ENCODE data around the gene IL19.

IL19 gene

DNA sequence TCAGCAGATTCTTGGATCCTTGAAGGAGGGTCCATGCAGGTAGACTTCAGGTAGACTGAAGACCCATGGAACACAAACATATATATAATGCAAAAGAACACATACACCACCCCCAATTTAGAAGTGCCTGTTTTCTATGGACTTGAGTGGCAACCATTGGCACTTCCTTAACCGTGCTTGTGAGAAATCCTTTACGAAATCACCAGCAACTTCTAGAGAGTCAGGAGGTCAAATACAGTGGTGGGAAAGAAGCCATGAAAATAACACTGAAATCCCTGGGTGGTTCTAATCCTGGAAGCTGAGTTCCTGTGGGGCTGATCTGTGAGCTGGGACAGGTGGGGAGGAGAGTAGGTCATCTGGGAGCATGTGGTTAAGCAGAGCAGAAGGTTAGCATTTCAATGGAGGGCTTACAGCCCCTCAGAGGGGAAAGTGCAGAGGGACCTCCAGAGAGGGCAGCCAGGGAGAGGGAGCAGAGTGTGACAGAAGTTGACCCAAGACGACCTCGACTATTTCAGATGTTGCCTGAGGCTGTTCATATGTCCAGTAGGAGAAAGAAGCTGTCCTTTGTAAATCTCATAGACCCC lies 14.7 kb downstream of the IL19 start:
- H3K9me3 ChIP-seq (ENCODE audit: insufficient read depth, low read length): no peaks in the 10 kb centered on the region
- H3K79me2 ChIP-seq (ENCODE audit: low read length): no peaks in the 10 kb centered on the region
- no peak overlapping the region; the same call in 1 of the 2 replicates for H2AFZ ChIP-seq (ENCODE audit: low read depth, low read length)
- H3K27ac ChIP-seq (ENCODE audit: low read length): no peak overlapping the region
- no peaks in the 10 kb centered on the region for H4K20me1 ChIP-seq (ENCODE audit: insufficient read depth, low read length)
- peaks cover 74% of the 10 kb centered on the region for H3K4me1 ChIP-seq (ENCODE audit: low read length)
- peak overlapping the region; percentile 69 for H3K4me3 ChIP-seq (ENCODE audit: low read length)
- peak overlapping the region; percentile 92 for H3K4me2 ChIP-seq (ENCODE audit: low read length)
- H3K27me3 ChIP-seq (ENCODE audit: low read depth, low read length): peaks cover 39% of the 10 kb centered on the region
- no peak for TF ChIP-seq EZH2phosphoT487 (IDR thresholded peaks at IDR 0.05; ENCODE audit: low read depth)
- TF ChIP-seq, protein P1, sequence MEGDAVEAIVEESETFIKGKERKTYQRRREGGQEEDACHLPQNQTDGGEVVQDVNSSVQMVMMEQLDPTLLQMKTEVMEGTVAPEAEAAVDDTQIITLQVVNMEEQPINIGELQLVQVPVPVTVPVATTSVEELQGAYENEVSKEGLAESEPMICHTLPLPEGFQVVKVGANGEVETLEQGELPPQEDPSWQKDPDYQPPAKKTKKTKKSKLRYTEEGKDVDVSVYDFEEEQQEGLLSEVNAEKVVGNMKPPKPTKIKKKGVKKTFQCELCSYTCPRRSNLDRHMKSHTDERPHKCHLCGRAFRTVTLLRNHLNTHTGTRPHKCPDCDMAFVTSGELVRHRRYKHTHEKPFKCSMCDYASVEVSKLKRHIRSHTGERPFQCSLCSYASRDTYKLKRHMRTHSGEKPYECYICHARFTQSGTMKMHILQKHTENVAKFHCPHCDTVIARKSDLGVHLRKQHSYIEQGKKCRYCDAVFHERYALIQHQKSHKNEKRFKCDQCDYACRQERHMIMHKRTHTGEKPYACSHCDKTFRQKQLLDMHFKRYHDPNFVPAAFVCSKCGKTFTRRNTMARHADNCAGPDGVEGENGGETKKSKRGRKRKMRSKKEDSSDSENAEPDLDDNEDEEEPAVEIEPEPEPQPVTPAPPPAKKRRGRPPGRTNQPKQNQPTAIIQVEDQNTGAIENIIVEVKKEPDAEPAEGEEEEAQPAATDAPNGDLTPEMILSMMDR (IDR thresholded peaks at IDR 0.05; ENCODE audit: low read depth, low read length): no peak
- peak overlapping the region; percentile 50; the same call in 1 of the 2 replicates for H3K9ac ChIP-seq (ENCODE audit: low read length)
- H3K36me3 ChIP-seq (replicated peaks; ENCODE audit: low read depth, low read length): peaks cover 10% of the 10 kb centered on the region

DNA sequence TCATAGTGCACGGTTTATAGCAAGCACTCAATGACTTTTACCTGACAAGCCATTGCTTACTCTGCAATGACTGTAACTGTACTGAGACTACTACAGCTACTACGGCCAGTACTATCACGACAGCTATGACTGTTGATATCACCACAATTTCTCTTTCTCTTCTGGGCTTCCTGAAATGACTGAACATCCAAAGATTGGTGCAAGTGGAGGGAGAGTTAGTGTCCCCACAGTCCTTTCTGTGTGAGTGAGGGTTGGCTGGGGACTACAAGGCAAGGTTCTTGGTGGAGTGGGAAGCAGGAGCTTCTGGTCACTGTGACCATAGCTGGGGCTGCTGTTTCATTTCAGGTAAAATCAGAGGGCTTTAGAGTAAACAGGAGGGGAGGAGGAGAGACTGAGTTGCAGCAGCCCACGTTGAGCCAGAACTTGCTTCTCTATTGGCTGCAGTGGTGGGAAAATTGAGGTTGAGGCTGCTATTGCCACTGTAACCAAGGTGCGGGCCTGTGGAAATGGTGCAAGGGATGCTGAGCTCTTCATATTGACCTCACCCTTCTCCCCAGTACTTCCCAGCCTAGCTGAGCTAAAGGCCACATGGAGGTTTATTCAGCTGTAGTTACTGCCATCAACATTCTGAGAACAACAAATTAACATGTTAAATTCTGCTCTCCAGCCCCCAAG lies 15.8 kb downstream of the IL19 start:
- no peak overlapping the region for H2AFZ ChIP-seq (ENCODE audit: low read depth, low read length)
- H3K27me3 ChIP-seq (ENCODE audit: low read depth, low read length): peaks cover 36% of the 10 kb centered on the region
- 0 out of 2 replicates have a peak overlapping the region, but pooled peaks have one; percentile 3 for H3K4me2 ChIP-seq (ENCODE audit: low read length)
- peaks cover 76% of the 10 kb centered on the region for H3K4me1 ChIP-seq (ENCODE audit: low read length)
- H3K27ac ChIP-seq (ENCODE audit: low read length): no peak overlapping the region
- H3K36me3 ChIP-seq (replicated peaks; ENCODE audit: low read depth, low read length): peaks cover 10% of the 10 kb centered on the region
- H3K79me2 ChIP-seq (ENCODE audit: low read length): no peaks in the 10 kb centered on the region
- no peak for TF ChIP-seq EZH2phosphoT487 (IDR thresholded peaks at IDR 0.05; ENCODE audit: low read depth)
- TF ChIP-seq, protein P1 (IDR thresholded peaks at IDR 0.05; ENCODE audit: low read depth, low read length): no peak
- H3K4me3 ChIP-seq (ENCODE audit: low read length): no peak overlapping the region
- H4K20me1 ChIP-seq (ENCODE audit: insufficient read depth, low read length): no peaks in the 10 kb centered on the region
- H3K9ac ChIP-seq (ENCODE audit: low read length): no peak overlapping the region
- H3K9me3 ChIP-seq (ENCODE audit: insufficient read depth, low read length): no peaks in the 10 kb centered on the region

DNA sequence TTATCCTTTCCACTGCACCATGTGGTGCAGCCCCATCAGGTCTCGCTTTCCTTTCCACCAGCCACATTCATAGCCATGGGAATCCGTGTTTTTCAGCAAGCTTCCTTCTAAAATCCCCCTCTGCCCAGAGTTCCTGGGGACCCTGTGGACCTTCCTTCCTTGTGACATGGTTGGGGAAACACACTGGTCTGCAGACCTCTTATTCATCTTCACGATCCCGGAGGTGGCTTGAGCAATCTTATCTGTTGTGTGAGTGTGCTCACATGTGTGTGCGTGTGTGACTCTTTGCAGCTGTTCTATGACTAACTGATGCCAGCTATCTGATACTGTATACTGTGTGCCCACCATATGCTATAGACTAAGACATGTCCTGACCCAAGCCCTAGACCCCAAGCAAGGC lies 17.3 kb downstream of the IL19 start:
- TF ChIP-seq EZH2phosphoT487 (IDR thresholded peaks at IDR 0.05; ENCODE audit: low read depth): no peak
- TF ChIP-seq, protein P1 (IDR thresholded peaks at IDR 0.05; ENCODE audit: low read depth, low read length): no peak
- H3K4me1 ChIP-seq (ENCODE audit: low read length): peaks cover 78% of the 10 kb centered on the region

DNA sequence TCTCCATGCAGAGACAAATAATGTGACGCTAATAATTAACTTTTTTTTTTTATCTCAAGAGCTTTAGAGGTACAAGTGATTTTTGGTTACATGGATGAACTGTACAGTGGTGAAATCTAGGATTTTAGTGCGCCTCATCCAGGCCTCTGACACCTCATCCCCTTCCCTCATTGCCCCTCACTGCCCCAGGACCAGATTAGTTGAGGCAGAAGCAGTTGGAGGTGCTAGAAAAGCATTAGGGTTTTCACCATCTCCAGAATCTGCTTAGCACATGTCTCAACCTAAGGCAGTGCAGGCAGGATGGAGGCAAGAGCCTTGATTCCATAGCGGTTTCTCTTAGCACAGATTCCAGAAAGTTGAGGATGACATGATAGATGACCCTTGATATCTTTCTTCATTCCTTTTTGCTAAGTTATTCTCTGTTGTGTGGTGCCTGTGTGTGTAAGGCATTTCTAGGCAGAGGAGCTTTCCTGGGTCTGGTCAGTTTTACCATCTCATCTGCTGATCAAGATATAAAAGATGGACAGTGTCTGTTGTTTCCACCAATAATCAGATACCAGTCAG lies 18.0 kb downstream of the IL19 start:
- Histone ChIP-seq H3K27me3 (ENCODE audit: low read depth, low read length) (peaks cover 36% of the 10 kb centered on the region), H3K9me3 (ENCODE audit: insufficient read depth, low read length) (no peaks in the 10 kb centered on the region), H3K36me3 (replicated peaks; ENCODE audit: low read depth, low read length) (peaks cover 10% of the 10 kb centered on the region), H3K27ac (ENCODE audit: low read length) (no peak overlapping the region), H4K20me1 (ENCODE audit: insufficient read depth, low read length) (no peaks in the 10 kb centered on the region), H2AFZ (ENCODE audit: low read depth, low read length) (no peak overlapping the region), H3K4me2 (ENCODE audit: low read length) (no peak overlapping the region), H3K9ac (ENCODE audit: low read length) (no peak overlapping the region), H3K4me3 (ENCODE audit: low read length) (no peak overlapping the region), H3K79me2 (ENCODE audit: low read length) (no peaks in the 10 kb centered on the region), H3K4me1 (ENCODE audit: low read length) (peaks cover 78% of the 10 kb centered on the region)
- TF ChIP-seq EZH2phosphoT487 (IDR thresholded peaks at IDR 0.05; ENCODE audit: low read depth): no peak
- TF ChIP-seq, protein P1 (IDR thresholded peaks at IDR 0.05; ENCODE audit: low read depth, low read length): no peak

More for the DNA sequence above, 17.3 kb downstream of the IL19 start:
- Histone ChIP-seq H3K27ac (ENCODE audit: low read length) (no peak overlapping the region), H3K27me3 (ENCODE audit: low read depth, low read length) (peaks cover 36% of the 10 kb centered on the region), H3K9me3 (ENCODE audit: insufficient read depth, low read length) (no peaks in the 10 kb centered on the region), H3K4me3 (ENCODE audit: low read length) (no peak overlapping the region), H3K4me2 (ENCODE audit: low read length) (no peak overlapping the region), H3K36me3 (replicated peaks; ENCODE audit: low read depth, low read length) (peaks cover 10% of the 10 kb centered on the region), H4K20me1 (ENCODE audit: insufficient read depth, low read length) (no peaks in the 10 kb centered on the region), H2AFZ (ENCODE audit: low read depth, low read length) (no peak overlapping the region), H3K79me2 (ENCODE audit: low read length) (no peaks in the 10 kb centered on the region), H3K9ac (ENCODE audit: low read length) (no peak overlapping the region)
